Gastroesophageal sphincter (tissue), 4 donors: ENCODE results near the gene SIRPD. TPM values are rescaled to one million over a fixed set of nuclear protein-coding genes. Genes with fewer than 3 reads are reported as not detected.

Experiments
- ATAC-seq: fragments of 150-250 bp; one replicate; pipeline ENCODE4 v1.9.1; 2016; ENCODE audit warnings: mild to moderate bottlenecking, moderate library complexity
- H3K27ac ChIP-seq, 4 donors: fragments of 200-600 bp; sonication (generic) in 3 of 4; 1 replicate in 3 of 4; 2 replicates in 1 of 4; pipeline ENCODE4 v1.5.1; 2016 to 2019
- H3K27me3 ChIP-seq: fragments of 200-600 bp; sonication (generic); one replicate; pipeline ENCODE4 v1.5.1; 2019
- H3K36me3 ChIP-seq, 2 donors: fragments of 200-600 bp; sonication (generic); one replicate each; pipeline ENCODE4 v1.5.1; 2019; ENCODE audit warnings: control low read depth in 1 of 2
- H3K4me1 ChIP-seq, 3 donors: fragments of 200-600 bp; sonication (generic); 1 replicate in 2 of 3; 2 replicates in 1 of 3; pipeline ENCODE4 v1.5.1; 2016 to 2019; ENCODE audit warnings: control low read depth in 2 of 3
- H3K4me3 ChIP-seq, 2 donors: fragments of 200-600 bp; sonication (generic); one replicate each; pipeline ENCODE4 v1.5.1; 2019; ENCODE audit warnings: mild to moderate bottlenecking in 1 of 2, moderate library complexity in 1 of 2
- H3K9me3 ChIP-seq, 3 donors: fragments of 200-600 bp; sonication (generic); one replicate each; pipeline ENCODE4 v1.5.1; 2017 to 2019; ENCODE audit warnings: control low read depth in 2 of 3
- CTCF ChIP-seq, 4 experiments: fragments of 200-600 bp in 2 of 4; fragments of 450-650 bp in 2 of 4; sonication (generic) in 1 of 4; IDR thresholded peaks; one replicate each; pipeline ENCODE4 v1.5.1; 2017 to 2019; ENCODE audit warnings: antibody characterized with exemption in 4 of 4, mild to moderate bottlenecking in 2 of 4, moderate library complexity in 2 of 4
- EP300 ChIP-seq: sonication (generic); formaldehyde crosslinking; IDR thresholded peaks from one replicate; pipeline ENCODE4 v1.6.1; 2017; ENCODE audit warnings: antibody characterized with exemption, mild to moderate bottlenecking
- POLR2A ChIP-seq, 2 donors: fragments of 450-650 bp; IDR thresholded peaks; one replicate each; pipeline ENCODE4 v1.6.1; 2017; ENCODE audit warnings: antibody characterized with exemption in 2 of 2, mild to moderate bottlenecking in 2 of 2, moderate library complexity in 1 of 2
- POLR2AphosphoS5 ChIP-seq: sonication (generic); formaldehyde crosslinking; IDR thresholded peaks from one replicate; pipeline ENCODE4 v1.6.1; 2017; ENCODE audit warnings: antibody characterized with exemption
- WGBS, 2 donors: methylation state at CpG; one replicate each; pipeline ENCODE4 v1.1.5; 2018; ENCODE audit warnings: low coverage in 1 of 2; 5-methylcytosine and 5-hydroxymethylcytosine counted together
- total RNA-seq, 4 donors: library from RNA; depleted of rRNA; stranded (reverse); fragments of >200 nt; gene quantifications; one replicate each; pipeline ENCODE4 v1.1.0, GENCODE V29; 2016

Gene SIRPD
- total RNA-seq, 4 donors from 2014 or later: 0.27 TPM; not detected in 3

DNA sequence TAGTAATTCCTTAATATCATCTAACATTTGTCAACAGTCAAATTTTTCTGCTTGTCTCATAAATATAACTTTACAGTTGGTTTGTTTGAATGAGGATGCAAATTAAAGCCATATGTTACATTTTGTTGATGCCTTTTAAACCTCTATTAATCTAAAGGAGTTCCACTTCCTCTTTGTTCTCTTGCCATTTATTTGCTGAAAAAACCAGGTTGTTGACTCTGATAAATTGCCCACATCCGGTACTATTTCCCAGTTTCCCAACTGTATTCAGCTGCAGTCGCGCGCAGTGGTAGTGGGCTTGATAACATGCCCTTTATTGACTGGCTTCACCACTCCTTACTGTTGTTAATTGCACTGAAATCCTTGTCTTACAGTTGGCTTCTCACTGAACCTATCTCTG lies 33.5 kb downstream of the SIRPD start:
- ATAC-seq: no peak
- Histone ChIP-seq H3K27ac (no peak overlapping the region), H3K4me3 (no peak overlapping the region), H3K4me1 (no peaks in the 10 kb centered on the region), H3K27me3 (peaks cover 4% of the 10 kb centered on the region), H3K9me3 (peaks cover 0 to 4% (median 0%) of the 10 kb centered on the region in 3 donors), H3K36me3 (no peaks in the 10 kb centered on the region)
- 31 to 54% methylated on average over 4 of the region's 4 CpGs for WGBS, 2 donors
- TF ChIP-seq POLR2AphosphoS5: no peak
- TF ChIP-seq EP300: no peak
- no peak for TF ChIP-seq CTCF (IDR thresholded peaks at IDR 0.05)
- TF ChIP-seq POLR2A (IDR thresholded peaks at IDR 0.05): no peak

DNA sequence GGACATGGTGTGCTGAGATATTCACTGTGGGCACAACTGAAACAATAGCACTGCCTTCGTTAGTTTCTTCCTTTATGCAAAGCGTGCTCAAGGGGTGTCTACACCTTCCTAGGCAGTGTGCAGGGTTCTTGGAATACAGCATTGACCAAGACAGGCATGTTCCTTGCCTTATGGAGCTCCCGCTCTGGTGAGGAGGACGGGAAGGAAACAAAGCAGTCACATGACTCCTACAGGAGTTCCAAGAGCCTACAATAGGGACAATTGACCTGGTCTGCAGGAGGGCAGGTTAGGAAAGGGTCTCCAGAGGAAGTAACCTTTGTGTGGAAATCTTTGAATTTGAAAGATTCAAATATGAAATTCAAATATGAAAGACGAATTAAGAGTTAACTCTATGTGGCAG lies 40.5 kb downstream of the SIRPD start:
- H3K4me1 ChIP-seq: no peaks in the 10 kb centered on the region
- no peak overlapping the region for H3K4me3 ChIP-seq
- H3K36me3 ChIP-seq: no peaks in the 10 kb centered on the region
- no peaks in the 10 kb centered on the region for H3K9me3 ChIP-seq
- no peak for ATAC-seq
- TF ChIP-seq EP300 (no peak), POLR2AphosphoS5 (no peak), POLR2A (IDR thresholded peaks at IDR 0.05) (no peak), CTCF (IDR thresholded peaks at IDR 0.05) (no peak)
- peaks cover 23% of the 10 kb centered on the region for H3K27me3 ChIP-seq
- 46 to 62% methylated on average over 2 to 3 of the region's 5 CpGs for WGBS, 2 donors
- no peak overlapping the region for H3K27ac ChIP-seq

DNA sequence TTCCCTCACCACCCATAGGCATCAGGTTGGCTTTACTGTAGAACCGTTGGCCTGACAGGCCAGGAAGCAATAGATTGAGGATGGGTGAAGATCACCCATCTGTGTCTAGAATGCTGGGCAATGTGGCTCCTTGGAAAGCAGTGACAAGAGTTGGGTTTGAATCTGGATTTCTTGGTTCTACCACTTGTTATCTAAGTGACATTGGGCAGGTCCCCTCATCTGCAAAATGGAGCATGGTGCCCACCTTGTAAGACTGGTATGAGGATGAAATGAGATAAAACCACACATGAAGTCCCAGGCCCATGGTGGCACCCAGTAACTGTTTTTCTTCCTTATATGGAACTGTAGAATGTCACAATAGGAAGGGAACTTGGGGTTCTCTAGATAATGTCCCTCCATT lies 43.7 kb downstream of the SIRPD start:
- no peak for TF ChIP-seq CTCF (IDR thresholded peaks at IDR 0.05)
- no peak for TF ChIP-seq POLR2AphosphoS5
- no CpG with 5 or more reads among the region's 1 CpG for WGBS, 2 donors
- no peak for ATAC-seq
- H3K36me3 ChIP-seq: no peaks in the 10 kb centered on the region
- no peaks in the 10 kb centered on the region for H3K9me3 ChIP-seq
- no peak overlapping the region for H3K27ac ChIP-seq
- no peaks in the 10 kb centered on the region for H3K4me1 ChIP-seq
- H3K4me3 ChIP-seq: no peak overlapping the region
- peaks cover 37% of the 10 kb centered on the region for H3K27me3 ChIP-seq

DNA sequence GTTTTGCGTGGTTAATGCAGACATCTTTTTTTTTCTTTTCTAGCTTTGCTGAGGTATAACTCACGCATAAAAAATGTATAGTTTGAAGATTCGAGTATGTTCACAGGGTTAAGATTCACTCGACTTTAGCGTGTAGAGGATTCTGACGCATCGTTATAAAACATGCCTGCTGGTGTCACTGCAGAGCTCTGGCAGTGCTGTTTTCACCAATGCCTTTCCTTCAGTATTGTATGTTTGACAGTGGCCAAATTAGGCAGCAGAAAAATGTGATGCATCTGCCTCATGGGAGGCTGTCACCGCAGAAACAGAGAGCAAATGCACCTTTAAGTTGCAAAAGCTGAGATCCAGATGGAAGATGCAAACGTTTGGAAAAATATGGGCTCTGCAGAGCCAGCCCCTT lies 48.3 kb downstream of the SIRPD start:
- TF ChIP-seq EP300 (no peak), CTCF (IDR thresholded peaks at IDR 0.05) (peak in 1 of 4 experiments; percentile 15)
- Histone ChIP-seq H3K27me3 (peaks cover 47% of the 10 kb centered on the region), H3K36me3 (no peaks in the 10 kb centered on the region), H3K4me3 (no peak overlapping the region), H3K4me1 (no peaks in the 10 kb centered on the region), H3K9me3 (no peaks in the 10 kb centered on the region), H3K27ac (no peak overlapping the region)
- 34 to 37% methylated on average over 9 of the region's 9 CpGs for WGBS, 2 donors
- ATAC-seq: no peak

- Histone ChIP-seq H3K36me3 (no peaks in the 10 kb centered on the region), H3K27me3 (peaks cover 47% of the 10 kb centered on the region), H3K4me1 (no peaks in the 10 kb centered on the region), H3K4me3 (no peak overlapping the region), H3K9me3 (no peaks in the 10 kb centered on the region), H3K27ac (no peak overlapping the region)
- no peak for ATAC-seq
- TF ChIP-seq EP300 (no peak), CTCF (IDR thresholded peaks at IDR 0.05) (no peak)
These were observed 48.9 kb downstream of the SIRPD start for GRCh38 chr20:1508574-1508973.
